AML-193 (cell line): ENCODE data around the gene CEP290.
"Not testable (repeated sequence)": the region's sequence is repeated elsewhere in the genome, so short reads cannot be mapped to it uniquely, and the experiment has no call there.

Experiments
- DNase-seq, 2 experiments: peaks; one replicate each; lab custom pipeline; 2025; lab: John Stamatoyannopoulos, UW

CEP290 gene

GRCh38 chr12:88056571-88056970 lies 85.3 kb downstream of the CEP290 start:
- no peak for DNase-seq

DNA sequence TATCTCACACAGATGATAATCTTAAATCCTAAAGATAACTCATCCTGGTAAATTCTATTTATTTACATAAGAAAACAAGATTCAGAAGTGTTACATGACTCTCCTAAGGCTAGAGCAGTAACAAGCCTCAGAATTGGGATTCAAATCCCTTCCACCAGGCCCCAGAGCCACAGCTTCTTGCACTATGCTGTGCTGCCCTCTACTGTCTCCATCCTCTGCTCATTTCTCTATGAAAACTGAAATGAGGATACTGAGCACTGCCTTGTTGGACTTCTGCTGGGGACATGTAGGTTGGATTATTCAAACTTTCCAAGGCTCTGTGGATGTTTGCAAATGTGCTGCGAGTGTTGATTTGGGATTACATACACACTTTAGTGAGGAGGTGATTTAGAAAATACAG lies 89.2 kb downstream of the CEP290 start:
- DNase-seq, result peak; percentile 25 to 38

- no peak for DNase-seq
Observed at GRCh38 chr12:88044035-88044434, 97.9 kb downstream of the CEP290 start.

DNA sequence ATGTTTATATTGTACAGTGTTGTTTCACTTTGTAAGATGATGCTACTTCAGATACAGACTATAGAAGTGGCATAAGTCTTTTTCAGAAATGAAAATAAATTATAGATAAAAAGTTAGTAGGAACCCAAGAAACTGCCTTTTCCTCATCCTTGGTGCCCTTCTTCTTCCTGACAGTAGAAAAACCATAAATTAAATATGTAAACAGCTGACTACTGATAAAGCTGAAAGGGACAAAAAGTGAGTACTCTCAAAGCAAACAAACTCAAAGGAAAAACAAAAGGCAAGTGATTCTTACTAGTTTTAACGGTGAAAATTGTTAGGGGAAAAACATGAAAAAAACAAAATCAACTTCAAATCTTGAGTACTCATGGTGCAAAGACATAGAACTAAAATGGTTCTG lies 104.1 kb downstream of the CEP290 start:
- DNase-seq, result no peak

GRCh38 chr12:88036353-88036965 lies 105.4 kb downstream of the CEP290 start:
- DNase-seq, result peak; percentile 71 to 83

DNA sequence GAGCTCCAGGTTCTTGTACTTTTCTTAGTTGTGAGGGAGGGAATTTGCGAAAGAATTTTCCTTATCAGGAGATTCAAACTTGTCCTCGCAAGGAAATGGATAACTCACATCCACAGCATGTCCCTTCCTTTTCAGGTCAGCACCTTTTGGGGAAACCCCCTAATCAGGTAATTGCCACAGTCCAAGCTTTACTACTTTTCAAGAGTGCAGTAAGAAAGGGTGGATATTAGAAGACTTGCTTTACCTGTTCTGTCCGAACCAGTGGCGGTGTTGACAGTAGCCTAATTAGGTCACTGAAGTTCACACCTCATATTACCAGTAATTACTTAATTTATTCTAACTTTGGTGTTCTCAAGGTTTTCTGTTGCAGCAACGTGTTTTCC lies 106.0 kb downstream of the CEP290 start:
- no peak for DNase-seq

- peak; percentile 79 to 80 for DNase-seq
Observed at GRCh38 chr12:88035271-88035906, 106.5 kb downstream of the CEP290 start.

DNA sequence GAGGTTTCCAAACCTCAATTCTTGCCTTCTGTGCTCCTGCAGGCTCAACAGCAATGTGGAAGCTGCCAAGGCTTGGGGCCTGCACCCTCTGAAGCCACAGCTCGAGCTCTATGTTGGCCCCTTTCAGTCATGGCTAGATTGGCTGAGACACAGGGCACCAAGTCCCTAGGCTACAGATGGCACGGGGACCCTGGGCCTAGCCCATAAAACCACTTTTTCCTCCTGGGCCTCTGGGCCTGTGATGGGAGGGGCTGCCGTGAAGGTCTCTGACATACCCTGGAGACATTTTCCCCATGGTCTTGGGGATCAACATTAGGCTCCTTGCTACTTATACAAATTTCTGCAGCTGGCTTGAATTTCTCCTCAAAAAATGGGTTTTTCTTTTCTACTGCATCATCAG lies 110.7 kb downstream of the CEP290 start:
- not testable (repeated sequence) for DNase-seq

DNA sequence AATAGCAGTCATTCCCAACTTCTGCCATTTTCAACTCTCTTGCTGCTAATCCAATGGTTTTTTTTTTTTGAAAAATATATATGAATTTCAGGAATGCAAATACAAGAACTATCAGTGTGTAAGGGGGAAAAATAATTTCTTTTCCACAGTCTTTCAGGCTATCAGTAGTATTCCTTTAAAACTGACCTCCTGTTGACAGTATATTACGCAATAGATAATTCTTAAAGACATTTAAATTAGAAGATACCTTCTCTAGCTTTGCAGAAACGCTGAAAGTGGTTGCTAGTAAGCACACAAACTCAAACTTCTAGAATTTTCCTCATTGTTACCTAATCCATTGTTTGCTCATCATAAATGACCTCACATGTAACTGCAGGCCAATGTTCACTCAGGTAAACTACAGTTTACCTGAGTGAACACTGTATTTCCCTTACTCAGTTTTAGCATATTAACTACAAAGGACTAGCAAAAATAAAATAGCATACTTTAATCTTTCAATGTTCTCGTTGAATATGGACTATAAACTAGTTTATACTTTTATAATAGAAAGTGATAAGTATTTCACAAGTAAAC lies 112.7 kb downstream of the CEP290 start, which contains the start of gene C12orf50:
Gene C12orf50 (minus strand): TSS at position 309 of the 573 bp plus-strand sequence. CDS start 2,439 bp downstream, outside the sequence.
- DNase-seq, result no peak

DNA sequence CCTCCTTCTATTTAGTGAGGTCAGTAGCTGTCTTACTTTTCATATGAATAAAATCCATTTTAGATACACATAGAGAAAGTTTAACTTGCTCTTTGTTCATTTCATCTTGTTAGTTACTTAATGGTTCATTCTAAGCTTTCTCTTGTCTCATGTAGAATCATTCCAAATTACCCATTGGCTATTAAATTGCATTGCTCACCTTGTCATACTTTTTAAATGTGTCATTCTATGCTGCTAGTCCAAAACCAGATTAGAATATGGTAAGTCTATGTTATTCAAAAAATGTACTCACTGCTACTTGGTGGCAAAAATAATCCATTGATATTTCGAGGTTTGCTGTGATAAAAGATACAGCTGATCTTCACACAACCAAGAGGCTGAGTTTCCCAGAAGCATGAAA lies 115.7 kb downstream of the CEP290 start:
- no peak for DNase-seq

DNA sequence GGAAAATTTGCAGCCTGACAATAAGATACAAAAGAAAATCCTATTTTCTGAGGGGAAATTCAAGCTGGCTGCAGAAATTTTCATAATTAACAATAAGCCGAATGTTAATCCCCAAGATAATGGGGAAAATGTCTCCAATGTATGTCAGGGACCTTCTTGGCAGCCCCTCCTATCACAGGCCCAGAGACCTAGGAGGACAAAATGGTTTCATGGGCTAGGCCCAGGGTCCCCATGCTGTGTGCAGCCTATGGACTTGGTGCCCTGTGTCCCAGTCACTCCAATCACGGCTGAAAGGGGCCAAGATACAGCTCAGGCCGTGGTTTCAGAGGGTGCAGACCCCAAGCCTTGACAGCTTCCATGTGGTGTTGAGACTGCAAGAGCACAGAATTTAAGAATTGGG lies 123.9 kb downstream of the CEP290 start:
- DNase-seq, result no peak

DNA sequence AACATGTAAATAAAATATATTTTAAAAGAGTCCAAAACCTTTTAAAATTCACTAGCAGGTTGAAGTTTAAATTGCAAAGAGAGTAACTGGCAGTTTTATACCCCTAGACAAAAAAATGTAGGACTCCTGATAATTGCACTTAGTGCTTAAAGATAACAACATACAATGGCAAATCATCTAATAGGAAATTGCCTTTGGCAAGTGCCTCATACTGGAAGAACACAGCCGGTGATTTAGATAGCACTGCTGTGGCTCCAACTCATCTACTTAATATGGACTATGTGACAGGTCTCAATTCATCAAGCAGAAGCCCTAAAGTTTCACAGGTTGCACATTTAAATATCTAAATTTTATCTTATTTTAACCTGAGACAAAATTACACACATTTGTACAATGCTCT lies 126.1 kb downstream of the CEP290 start:
- DNase-seq, result no peak

- DNase-seq, result no peak
Observed at GRCh38 chr12:88011755-88012154, 130.1 kb downstream of the CEP290 start.

DNA sequence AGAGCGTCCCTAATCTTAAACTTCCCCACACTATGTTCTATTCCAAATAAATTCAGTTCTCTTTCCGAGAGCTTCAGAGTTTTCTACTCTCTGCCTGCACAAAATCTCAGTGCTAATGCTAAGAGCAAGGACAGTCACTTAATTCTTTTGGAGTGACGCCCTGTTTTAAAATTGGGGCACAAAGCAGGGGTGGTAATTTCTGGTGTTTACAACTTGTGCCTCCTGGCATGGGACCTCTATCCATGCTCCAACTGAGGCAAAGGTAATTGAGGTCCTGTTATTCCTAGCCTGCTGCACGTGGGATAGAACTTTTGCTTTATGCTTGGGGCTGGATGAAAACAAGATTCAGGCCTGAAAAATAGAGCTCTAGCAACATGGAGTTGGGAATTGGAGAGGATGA lies 135.5 kb downstream of the CEP290 start:
- no peak for DNase-seq

DNA sequence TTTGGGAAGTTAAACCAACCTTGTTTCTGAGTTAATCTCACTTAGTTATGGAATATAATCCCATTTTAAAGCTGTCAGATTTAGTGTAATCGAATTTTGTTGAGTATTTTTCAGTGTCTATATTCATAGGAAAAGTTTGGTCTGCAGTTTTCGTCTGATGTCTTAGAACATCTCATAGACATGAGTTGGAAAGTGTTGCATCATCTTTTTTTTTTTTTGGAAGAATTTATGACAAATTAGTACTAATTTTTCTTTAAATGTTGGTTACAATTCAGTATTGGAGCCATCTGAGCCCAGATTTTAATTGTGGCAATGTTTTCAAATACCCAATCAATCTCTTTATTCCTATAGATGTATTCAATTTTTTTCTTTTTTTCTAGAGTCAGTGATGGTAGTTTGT lies 140.6 kb downstream of the CEP290 start:
- no peak for DNase-seq
